ENCODE data around the gene BLVRA.
"Not testable (repeated sequence)": the region's sequence is repeated elsewhere in the genome, so short reads cannot be mapped to it uniquely, and the experiment has no call there.

BLVRA gene

GRCh38 chr7:43758029-43758821 lies at the start of gene BLVRA:
Gene BLVRA, plus strand, starts transcription at chr7:43758680. Its CDS starts 12,479 bp downstream, at chr7:43771159.
- DNase-seq (ENCODE audit: low read depth), result peak; percentile 76

GRCh38 chr7:43711503-43711902 lies 47.0 kb upstream of the BLVRA start:
- no peak for DNase-seq (ENCODE audit: low read depth)

- DNase-seq (ENCODE audit: low read depth), result not testable (repeated sequence)
These were observed 42.5 kb upstream of the BLVRA start for GRCh38 chr7:43715966-43716365.

- DNase-seq (ENCODE audit: low read depth), result no peak
These were observed 41.9 kb upstream of the BLVRA start for GRCh38 chr7:43716598-43716997.

GRCh38 chr7:43721193-43721806 lies 37.2 kb upstream of the BLVRA start:
- no peak for DNase-seq (ENCODE audit: low read depth)

- no peak for DNase-seq (ENCODE audit: low read depth)
These were observed 35.5 kb upstream of the BLVRA start for GRCh38 chr7:43723007-43723341.

- DNase-seq (ENCODE audit: low read depth), result no peak
These were observed 33.2 kb upstream of the BLVRA start for GRCh38 chr7:43725251-43725650.

GRCh38 chr7:43726466-43726865 lies 32.0 kb upstream of the BLVRA start:
- DNase-seq (ENCODE audit: low read depth), result no peak

- no peak for DNase-seq (ENCODE audit: low read depth)
These were observed 31.5 kb upstream of the BLVRA start for GRCh38 chr7:43727003-43727402.

GRCh38 chr7:43727494-43727893 lies 31.0 kb upstream of the BLVRA start:
- no peak for DNase-seq (ENCODE audit: low read depth)

GRCh38 chr7:43729214-43729923 lies 29.1 kb upstream of the BLVRA start, which contains the start of gene COA1:
Gene COA1, minus strand, starts transcription at chr7:43729523. Its CDS starts 80,909 bp downstream, at chr7:43648614.
- peak; percentile 82 for DNase-seq (ENCODE audit: low read depth)

- no peak for DNase-seq (ENCODE audit: low read depth)
These were observed 28.6 kb upstream of the BLVRA start for GRCh38 chr7:43729924-43730248.

GRCh38 chr7:43731494-43731893 lies 27.0 kb upstream of the BLVRA start:
- DNase-seq (ENCODE audit: low read depth), result not testable (repeated sequence)

GRCh38 chr7:43734575-43735332 lies 23.7 kb upstream of the BLVRA start:
- peak; percentile 63 for DNase-seq (ENCODE audit: low read depth)

GRCh38 chr7:43735403-43735801 lies 23.1 kb upstream of the BLVRA start:
- no peak for DNase-seq (ENCODE audit: low read depth)

- peak; percentile 70 for DNase-seq (ENCODE audit: low read depth)
These were observed 22.5 kb upstream of the BLVRA start for GRCh38 chr7:43735802-43736603.

- DNase-seq (ENCODE audit: low read depth), result no peak
These were observed 20.9 kb upstream of the BLVRA start for GRCh38 chr7:43737467-43738127.

GRCh38 chr7:43742692-43743091 lies 15.8 kb upstream of the BLVRA start:
- DNase-seq (ENCODE audit: low read depth), result no peak

GRCh38 chr7:43747328-43748105 lies 11.0 kb upstream of the BLVRA start:
- DNase-seq (ENCODE audit: low read depth), result no peak

- no peak for DNase-seq (ENCODE audit: low read depth)
These were observed 9.0 kb upstream of the BLVRA start for GRCh38 chr7:43749383-43749940.

Data from CMK (cell line).